ENCODE data around the gene GALNT14.
"Not testable (repeated sequence)": the region's sequence is repeated elsewhere in the genome, so short reads cannot be mapped to it uniquely, and the experiment has no call there.

The GALNT14 gene

GRCh38 chr2:30933496-30933895 lies 204.7 kb downstream of the GALNT14 start:
- no peak for DNase-seq

- DNase-seq = no peak
Observed at GRCh38 chr2:30932870-30933269, 205.4 kb downstream of the GALNT14 start.

DNA sequence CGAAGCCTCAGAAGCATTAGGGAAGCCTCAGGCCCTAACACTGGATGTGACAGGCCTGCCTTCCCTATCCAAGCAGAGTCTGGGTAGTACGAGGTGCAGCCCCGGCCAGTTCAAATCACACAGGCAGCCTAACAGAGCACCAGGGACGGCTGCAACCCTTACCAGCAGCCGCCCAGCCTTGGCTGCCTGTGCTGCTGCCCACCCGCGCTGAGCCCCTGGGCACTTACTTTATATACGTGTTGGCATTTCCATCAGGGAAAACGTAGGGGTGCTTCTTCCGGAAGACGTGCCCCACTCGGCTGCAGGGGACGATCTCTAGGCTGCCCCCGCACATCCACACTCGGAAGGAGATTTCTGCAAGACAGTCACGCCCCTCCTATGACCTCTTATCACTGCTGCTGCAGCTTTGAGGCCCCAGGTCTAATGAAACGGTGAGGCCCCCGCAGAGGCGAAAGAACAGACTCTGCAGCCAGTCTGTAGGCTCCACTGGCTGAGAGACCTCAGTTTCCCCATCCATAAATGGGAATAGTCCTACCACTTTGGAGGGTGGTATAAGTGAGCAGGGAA lies 206.3 kb downstream of the GALNT14 start:
- no peak for DNase-seq

- DNase-seq = no peak
Observed at GRCh38 chr2:30930716-30931115, 207.5 kb downstream of the GALNT14 start.

DNA sequence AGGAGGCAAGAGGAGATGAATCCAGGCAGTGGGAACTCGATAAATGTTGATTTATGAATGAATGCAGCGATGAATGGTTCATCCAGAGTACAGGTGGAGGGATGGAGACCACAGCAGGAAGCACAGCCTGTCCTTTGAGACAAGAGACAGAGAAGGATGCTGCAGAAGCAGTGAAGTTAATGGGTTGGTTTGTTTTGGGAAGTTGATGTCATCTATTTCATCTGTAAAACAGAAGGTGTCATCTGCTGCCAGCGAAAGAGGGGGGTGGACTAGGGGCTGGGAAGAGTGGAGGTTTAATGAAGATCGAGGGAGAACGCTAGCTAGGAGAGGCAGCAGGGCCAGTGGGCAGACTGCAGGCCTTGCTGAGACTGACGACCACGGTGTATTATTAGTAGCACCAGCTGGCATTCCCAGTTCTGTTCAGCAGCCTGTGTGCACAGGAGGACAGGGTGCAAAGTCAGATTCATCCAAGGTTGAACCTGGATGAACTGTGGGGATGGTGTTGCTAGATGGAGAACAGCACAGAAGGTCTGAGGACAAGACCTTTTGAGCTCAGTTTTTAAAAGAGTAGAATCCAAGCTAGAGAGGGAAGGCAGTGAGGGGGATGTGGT lies 210.7 kb downstream of the GALNT14 start:
- no peak for DNase-seq

DNA sequence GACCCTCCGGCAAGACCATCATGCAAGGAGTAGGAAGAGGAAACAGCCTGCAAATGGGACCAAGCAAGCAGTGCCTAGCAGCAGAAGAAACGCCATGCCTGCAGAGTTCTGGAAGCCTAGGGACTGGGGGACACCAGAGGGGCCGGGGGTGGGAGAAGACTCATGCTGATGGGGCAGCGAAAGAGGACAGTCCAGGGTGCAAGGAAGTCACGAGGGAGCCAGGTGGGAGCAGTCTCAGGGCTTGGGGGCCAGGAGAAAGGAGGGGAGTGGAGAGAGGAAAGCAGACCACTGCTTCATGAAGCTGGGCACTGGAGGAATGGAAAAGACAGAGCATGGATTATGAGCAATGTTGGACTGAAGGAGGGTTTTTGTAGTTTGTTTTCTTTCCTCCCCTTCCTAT lies 211.6 kb downstream of the GALNT14 start:
- DNase-seq = no peak

GRCh38 chr2:30923623-30924022 lies 214.6 kb downstream of the GALNT14 start:
- no peak for DNase-seq

DNA sequence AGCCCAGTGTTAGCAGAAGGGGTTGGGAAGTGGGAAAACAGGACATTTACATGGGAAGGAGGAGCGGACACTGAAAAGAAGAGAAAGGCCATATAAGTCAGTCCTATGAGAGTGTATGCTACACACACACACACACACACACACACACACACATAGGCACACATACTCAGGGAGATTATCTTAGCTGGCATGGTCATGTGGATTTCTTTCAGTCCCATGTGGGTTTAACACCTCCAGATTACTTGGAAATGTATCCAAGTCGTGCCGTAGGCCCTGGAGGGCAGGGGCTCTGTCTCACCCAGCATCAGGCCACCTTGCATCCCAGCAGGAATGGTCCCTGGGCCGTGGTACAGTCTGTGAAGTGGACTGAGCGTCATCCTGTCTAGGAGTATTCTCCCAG lies 217.7 kb downstream of the GALNT14 start:
- no peak for DNase-seq

GRCh38 chr2:30915486-30915885 lies 222.8 kb downstream of the GALNT14 start:
- DNase-seq = no peak

- DNase-seq = no peak
Observed at GRCh38 chr2:30914456-30914855, 223.8 kb downstream of the GALNT14 start.

- no peak for DNase-seq
Observed at GRCh38 chr2:30912056-30912455, 226.2 kb downstream of the GALNT14 start.

DNA sequence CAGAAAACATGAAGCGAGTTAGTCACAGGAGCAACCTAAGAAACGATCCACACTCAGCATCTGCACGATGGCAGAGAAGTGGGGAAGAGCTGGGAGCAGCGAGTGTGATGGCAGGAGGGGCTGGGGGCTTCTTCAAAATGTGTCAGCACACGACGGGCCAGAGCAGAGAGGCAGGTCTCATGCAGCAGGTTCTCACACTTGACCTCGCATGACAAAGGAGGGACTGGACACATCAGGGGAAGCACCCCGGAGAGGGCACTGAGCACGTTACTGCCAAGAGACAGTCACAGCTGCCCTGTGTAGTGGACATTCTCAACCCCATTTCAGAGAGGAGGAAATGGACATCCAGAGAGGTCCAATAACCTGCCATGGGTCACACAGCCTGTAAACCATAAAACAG lies 226.9 kb downstream of the GALNT14 start:
- DNase-seq = no peak

DNA sequence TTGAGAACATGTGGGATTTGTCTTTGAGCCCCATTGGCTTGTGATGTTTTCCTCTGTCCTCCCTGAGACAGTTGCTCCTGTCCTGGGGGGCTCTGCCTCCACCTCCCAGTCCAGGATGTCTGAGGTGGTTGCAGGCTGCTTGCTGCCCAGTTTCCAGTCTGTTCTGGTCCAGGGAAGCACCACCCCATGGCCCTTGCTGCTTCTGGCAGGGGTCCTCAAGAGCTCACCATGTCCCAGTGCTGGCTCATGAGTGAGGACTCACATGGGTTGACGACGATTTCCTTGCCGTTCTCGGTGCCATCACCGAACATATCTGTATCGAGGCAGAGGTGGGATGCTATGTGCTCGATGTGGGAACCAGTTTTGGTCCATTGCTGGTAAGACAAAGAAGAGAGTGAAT lies 227.6 kb downstream of the GALNT14 start:
- DNase-seq = no peak

GRCh38 chr2:30904437-30904836 lies 233.8 kb downstream of the GALNT14 start:
- DNase-seq = not testable (repeated sequence)

- DNase-seq = no peak
Observed at GRCh38 chr2:30903326-30903725, 234.9 kb downstream of the GALNT14 start.

DNA sequence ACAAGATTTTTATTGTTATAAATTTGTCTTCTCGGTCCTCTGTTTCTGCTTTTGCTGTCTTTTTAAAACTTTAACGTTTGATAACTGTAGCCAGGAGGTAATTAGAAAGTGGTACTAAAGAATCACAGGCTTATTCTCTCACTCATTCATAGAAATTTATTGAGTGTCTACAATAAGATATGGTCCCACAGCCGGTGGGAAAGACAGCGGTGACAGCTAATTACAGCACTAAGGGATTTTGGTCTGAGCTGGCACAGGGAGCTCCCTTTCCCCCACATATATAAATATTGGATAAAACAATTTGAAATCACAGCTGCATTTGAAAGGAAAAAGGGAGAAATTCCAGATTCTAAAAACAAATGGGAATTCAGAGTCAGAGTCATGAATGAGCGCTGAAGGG lies 237.9 kb downstream of the GALNT14 start:
- no peak for DNase-seq

- no peak for DNase-seq
Observed at GRCh38 chr2:30899516-30900054, 238.7 kb downstream of the GALNT14 start.

DNA sequence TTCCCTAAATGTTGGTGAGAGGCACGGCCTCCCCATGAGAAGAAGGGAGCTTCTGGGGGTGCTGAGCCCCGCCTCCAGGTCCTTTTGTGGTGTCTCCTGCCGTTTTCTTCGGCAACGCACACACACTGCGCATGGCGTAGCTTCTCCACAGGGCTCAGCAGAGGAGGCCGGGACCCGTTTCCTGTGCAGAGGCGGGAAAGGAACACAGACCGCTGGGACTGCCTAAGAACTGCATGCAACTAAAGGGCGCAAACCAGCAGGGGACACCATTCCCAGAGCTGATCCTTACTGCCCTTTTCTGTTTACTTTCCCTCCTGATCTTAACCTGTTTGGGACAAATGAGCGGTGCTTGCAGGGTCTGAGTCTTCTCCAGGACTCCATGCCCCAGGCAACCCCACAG lies 240.7 kb downstream of the GALNT14 start:
- DNase-seq = no peak

DNA sequence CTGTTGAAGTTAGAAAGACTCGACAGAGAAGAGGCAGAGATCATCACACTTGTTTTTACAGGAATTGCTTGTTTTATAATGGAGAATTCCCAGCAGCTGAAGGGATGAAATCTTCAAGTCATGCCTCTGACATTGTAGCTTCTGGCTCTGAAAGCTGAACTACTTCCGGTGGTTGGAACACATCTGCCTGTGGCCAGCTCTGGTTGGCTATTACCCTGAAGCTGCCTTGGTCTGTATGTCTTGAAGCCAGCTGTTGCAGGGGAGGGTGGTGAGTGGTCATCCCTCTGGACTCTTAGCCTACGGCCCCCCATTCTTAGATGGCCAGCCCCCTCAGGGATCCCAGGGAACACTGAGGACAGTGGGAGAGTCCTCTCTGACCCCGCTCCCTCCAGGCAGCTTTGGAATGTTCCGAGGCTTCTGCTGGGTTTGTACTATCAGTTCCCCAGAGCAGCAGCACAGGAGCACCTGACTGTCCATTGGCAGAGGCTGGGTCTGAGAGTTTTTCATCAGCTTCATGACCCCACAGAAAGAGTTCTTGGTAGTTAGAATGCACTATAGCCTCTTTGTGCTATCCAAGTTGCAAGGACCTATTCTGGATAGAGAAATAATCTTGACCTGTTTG lies 243.6 kb downstream of the GALNT14 start:
- DNase-seq = no peak

DNA sequence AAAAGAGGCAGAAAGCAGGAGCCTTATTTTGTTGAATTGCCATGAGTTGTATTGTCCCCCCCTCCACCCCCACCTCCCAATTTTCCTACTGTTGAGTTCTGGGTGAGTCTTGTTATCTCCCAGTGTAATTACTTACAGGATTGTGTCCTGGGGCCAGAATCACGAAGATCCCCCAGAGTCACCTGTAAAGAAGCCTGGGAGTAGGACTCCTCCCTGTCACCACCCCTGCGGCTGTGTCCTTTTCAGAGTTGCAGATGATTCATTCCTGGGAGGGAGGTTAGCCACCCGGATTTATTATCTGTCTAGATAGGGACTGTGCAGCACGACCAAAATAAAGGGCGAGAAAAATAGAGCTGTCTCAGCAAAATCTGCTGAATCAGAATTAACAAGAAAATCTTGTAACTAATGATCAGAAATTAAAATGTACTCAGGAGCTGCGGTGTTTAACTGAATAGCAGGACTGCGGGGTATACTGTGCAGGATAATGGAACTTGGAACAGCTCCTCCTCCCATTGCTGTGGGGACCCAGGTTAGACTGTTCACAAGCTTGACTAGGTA lies 249.3 kb downstream of the GALNT14 start:
- no peak for DNase-seq

- DNase-seq = no peak
Observed at GRCh38 chr2:30886080-30886479, 252.2 kb downstream of the GALNT14 start.

- no peak for DNase-seq
Observed at GRCh38 chr2:30883822-30884221, 254.4 kb downstream of the GALNT14 start.

GRCh38 chr2:30883184-30883583 lies 255.1 kb downstream of the GALNT14 start:
- DNase-seq = no peak

- DNase-seq = no peak
Observed at GRCh38 chr2:30880516-30880915, 257.7 kb downstream of the GALNT14 start.

Data from activated CD8-positive, alpha-beta memory T cell treated with anti-CD3 and anti-CD28 coated beads, Interleukin-2, amount 50 U/mL, for 4 hours (primary cell).